Mucosa of gallbladder (tissue), 1 donor: ENCODE data around the gene ZBTB20. TPM values are rescaled to one million over a fixed set of nuclear protein-coding genes. Genes with fewer than 3 reads are reported as not detected.
A peak's percentile ranks its signal among the peaks of the same experiment; 100 is the strongest.

ENCODE experiments used
- DNase-seq: peaks from one replicate; pipeline ENCODE4 v3.0.0-alpha.2; 2020; ENCODE audit warnings: low spot score
- total RNA-seq: library from RNA; stranded (reverse); gene quantifications from one replicate; pipeline ENCODE4 v1.2.1, GENCODE V29; 2021
- donor health status: DM: no; HTN: no; CAD: no.

The ZBTB20 gene
- total RNA-seq, 1 donor from 2014 or later, result 75.9 TPM

DNA sequence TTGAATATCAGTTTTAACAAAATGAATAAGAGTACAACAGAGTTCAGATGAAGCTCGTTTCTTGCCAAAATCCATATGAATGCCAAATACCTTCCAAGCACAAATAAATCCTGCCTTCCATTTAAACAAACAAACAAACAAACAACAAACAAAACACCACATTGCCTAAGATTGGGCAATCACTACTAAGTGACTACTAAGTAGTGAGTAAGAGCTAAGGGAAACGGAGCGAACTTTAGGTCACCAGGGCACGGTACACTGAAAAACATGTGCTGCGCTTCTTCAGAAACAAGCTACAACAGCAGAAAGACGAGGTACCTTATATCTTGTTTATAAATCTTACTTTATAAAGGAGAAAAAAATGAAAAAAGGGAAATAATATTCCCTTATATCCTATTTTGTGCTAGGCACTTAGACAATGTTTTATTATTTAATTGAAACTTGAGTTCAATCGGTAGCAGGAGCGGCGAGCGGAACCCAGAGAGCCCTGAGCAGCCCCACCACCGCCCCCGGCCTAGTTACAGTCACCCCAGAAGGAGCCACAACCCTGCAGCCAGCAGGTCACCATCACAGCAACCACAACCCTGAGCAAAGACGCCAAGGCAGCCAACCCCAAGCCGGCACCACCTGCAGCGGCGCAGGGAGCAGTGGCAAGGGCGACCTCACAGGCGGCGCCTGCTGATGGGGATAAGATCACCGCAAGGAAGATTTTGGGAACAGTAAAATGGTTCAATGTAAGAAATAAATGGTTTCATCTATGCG is 216.9 kb downstream of the ZBTB20 start:
- no peak for DNase-seq

DNA sequence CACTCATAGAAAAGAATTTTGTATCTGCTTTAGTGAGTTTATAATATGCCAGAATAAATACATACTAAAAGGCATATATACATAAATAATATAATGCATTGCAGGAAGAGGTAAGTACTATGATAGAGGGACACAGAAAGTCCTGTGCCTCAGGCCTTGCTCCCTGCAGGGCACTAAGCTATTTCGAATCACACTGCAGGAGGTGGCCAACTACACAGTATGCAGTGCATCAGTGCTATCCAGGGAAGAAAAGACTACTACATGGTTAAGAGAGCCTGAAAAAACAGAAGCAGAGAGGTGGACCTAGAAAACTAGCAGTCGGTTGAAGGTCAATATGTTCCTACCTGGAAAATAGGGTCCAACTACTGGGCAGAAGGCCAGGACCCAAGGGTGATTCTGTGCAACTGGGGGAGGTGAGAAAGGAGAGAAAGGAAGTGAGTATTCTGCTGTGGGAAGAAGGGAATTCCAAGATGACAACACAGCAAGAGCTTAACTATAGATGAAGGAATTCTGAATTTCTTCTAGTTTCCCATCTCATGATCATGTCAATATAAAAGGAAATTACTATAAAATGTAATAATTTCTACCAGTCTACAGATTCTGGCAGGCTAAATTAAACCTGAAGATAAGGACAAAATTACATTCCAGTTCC is 218.0 kb downstream of the ZBTB20 start:
- no peak for DNase-seq

DNA sequence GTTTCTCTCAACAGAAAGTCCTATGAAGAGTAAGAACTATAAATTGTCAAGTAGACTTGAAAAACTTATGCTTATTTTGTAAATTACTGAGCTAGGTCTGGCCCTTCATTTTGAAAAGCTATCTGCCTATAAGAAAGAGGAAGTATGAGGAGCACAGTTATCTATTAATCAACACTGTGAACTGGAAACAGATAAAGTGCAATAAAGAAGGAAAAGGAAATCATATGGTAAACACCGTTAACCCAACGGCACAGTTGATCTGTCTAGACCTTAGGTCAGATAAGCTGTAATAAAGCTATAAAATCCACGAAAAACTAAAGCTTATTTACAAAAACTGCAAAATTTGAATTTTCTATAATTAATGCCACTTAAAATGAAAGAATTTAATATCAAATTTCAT is 242.5 kb downstream of the ZBTB20 start:
- no peak for DNase-seq

DNA sequence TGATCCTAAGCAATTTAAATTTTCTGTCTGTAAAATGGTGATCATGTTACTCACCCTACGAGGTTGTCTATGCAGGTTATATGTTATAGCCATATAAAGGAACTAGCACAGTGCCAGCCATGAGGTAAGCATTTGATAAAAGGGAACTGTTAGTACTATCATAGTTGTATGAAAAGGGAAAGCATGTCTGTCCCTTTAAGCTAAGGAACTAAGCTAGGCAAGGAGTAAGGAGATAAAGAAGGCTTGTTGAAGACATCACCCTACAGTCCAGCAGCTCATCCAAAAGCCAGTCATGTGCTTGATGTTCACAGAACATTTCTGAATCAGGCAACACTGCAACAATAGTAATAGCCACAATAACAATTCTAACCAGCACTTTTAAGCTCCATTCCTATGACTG is 243.9 kb downstream of the ZBTB20 start:
- no peak for DNase-seq

DNA sequence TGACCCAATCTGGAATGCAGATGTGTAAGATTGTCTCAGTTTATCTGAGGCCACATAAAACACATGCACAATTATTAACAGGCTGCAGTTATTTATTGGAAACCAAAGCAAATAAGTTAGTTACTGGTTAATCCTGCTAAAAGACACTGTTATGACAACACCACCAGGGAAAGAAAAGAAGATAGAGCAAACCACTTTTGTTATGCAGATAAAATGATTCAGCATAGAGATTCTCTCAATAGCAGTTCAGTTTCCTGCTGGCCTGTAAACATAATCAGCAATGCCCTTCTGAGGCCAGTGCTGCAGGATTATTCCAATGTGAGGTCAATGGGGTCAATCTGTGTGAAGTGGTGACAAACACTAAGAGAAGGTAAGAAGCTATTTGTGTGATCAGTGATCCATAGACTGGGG is 244.4 kb downstream of the ZBTB20 start:
- DNase-seq, result peak; percentile 26

DNA sequence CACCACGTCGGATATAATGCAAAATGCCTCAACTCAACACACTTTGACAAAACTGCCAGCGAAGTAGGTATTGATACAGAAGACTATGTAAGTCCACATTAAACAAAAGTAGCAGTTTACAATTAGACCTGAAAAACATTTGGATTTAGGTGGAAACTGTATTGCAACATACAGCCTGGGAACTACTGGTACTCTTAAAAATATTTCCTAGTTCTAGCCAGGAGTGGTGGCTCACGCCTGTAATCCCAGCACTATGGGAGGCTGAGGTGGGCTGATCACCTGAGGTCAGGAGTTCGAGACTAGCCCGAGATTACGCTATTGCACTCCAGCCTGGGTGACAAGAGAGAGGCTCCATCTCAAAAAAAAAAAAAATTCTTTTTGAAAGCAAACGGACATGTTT is 246.2 kb downstream of the ZBTB20 start:
- DNase-seq, result no peak

DNA sequence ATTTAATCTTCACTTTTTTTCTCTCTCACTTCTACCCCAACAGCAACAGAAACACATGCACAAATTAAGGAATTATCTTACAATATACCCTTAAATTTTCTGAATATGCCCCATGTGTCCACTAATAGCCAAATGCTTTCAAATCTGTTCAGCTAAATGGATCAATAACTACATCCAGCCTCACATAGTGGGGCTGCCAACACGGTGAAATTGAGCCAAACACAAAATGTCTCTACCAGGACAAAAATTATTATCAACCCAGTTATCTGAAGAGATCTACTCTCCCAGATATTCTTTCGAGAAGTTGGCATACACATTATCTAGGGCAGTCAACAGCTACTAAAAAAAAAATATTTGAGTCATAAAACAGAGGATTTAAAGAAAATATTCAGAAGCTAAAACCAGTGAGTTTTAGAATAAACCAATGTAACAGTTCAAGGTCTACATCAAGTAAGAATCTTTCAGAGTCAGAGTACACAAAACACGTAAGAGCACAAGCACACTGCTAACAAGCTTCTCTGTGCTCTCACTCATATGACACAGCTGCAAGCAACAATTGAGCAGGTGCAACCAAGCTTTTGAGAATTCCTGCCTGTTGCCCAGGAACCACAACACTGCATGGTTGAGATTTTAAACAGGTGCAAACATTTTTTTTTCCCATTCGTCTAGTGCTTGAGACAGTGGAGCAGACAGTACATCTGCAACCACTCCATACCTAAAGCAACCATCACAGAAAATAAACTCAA is 247.7 kb downstream of the ZBTB20 start:
- DNase-seq, result peak; percentile 56

DNA sequence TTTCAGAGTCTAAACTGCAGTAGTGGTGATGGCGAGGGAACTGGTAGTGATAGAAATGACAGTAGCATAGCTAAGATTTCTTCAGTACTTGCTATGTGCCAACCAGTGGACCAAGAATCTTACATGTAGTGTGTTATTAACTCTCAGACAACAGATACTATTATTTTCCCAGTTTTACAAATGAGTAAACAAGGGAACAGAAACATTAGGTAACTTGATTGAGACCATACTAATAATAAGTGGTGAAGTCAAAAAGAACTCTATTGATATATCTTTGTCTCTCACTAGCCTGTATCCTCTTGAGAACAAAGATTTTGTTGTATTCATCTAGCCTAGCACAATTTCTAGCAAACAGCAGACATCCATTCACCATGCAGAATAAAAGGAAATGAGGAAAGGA is 250.1 kb downstream of the ZBTB20 start:
- DNase-seq, result no peak

DNA sequence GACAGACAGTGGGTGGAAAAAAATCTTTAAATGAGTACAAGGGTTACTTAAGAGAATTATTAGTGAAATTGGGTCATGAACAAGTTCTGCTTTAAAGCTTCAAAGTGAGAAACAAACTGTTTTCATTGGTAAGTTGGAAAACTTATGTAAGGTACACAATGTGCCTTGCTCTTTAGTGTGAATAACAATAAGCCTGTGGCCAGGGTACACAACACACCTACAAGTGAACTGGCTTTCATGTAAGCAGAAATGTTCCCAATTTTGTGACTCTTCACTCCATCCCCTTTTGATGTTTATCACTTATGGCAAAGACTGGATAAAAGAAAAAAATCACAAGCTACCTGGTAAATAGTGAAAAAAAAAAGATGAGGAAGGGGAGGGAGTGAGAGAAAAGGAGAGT is 253.7 kb downstream of the ZBTB20 start:
- DNase-seq, result no peak

DNA sequence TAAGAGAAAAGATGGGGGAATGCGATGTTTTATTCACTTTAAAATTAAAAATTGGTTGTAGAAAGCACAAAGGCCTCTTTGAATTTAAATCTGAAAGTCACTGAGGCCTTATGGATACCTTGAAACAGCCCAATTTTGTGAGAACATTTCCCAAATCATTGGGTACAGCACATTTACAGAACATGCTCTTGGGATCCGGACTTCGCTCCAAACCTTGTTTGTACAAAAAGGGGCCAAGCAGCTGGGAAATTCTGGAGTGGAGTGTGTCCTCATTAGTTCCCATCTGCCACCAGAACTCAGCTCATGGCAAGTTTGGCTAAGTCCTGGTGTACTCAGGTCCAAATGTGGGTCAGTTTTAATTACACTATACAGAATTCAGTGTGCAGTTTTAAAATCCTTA is 254.2 kb downstream of the ZBTB20 start:
- no peak for DNase-seq

DNA sequence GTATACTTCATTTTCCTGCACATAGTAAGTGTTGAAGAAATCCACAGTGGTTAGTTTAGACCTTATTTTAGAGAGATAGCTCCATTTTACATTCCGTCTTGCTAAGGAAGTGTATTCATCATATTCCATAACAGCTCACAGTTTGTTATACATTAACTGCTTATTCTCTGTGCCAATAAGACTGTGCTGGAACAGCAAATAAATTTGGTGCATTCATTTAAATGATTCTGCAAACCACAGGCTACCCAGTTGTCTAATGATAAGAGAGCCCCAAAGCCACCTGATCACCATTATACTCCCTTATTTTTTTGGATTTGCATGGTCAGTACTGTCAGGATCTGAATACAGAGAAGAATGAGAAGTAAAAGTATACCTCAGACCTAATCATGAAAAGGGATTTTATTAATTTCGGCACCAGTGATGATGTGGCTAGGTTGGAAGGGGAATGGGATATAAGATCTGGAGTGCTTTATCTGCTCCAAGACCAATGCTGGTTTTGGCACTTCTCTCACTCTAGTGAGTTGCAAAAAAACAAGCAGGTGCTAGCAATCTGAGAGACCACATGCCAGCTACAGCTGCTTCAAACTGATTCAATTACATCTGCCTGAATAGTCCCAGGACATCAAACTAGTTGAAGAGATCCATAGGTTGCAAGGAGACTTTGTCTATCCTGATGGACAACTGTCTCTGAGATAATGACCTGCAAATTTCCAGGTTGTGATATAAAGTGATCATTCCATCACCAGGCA is 254.8 kb downstream of the ZBTB20 start:
- no peak for DNase-seq

DNA sequence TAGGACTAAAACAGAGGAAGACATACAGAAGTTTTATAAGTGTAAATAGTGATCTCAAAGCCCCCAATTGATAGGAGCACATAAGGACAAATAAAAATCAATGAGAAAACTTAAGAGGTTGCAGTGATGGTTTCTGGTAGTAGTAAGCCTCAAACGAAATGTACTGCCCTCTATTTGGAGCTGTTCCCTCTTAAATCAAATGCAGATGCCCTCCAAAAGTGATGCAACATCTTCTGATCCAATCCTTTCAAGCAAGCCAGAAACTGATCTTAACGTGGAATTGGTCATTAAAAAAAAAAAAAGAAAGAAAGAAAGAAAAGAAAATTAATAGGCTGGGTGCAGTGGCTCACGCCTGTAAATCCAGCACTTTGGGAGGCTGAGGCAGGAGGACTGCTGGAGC is 259.3 kb downstream of the ZBTB20 start:
- no peak for DNase-seq

DNA sequence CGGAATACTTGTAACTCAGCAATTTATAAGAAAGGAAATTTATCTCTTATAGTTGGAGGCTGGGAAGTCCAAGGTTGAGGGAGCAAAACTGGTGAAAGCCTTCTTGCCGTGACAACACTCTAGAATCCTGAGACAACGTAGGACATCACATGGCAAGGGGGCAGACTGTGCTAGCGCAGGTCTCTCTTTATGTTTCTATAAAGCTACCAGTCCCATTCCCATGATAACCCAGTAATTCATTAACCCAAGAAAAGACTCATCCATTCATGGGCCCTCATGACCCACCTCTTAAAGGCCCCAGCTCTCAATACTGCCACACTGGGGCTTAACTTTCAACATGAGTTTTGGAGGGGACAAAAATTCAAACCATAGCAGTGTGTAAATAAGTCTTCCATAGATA is 260.2 kb downstream of the ZBTB20 start:
- DNase-seq, result no peak

DNA sequence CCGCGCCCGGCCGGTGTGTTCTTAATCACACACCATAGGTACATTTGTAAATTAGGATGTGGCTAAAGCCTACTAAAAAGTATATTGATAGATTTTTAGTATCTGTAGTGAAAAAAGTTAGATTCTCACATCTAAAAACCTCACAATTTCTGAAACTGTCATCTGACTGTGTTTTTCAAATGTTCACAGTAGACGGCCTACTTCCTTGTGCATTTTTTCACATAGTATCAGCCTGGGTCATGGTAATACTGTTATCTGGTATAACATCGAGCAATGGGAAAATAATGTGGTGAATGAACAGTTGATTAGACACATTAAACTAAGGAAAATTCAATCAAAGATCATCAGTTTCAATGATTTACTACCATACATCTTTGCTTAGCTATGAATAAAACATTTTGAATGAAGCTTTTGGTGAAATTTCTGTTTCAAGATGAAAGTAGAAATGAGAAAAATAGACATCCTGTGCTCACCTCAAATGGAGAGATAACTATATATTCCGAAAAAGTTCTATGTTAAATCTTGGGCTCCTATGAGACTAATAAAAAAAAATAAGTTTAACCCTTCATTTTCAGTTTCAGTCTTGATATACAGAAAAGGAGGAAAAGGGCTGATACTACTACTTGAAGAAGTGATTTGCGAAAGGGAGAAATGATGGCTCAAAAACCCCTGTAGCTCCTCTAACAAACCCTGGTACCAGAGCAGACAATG is 262.7 kb downstream of the ZBTB20 start:
- DNase-seq, result no peak

DNA sequence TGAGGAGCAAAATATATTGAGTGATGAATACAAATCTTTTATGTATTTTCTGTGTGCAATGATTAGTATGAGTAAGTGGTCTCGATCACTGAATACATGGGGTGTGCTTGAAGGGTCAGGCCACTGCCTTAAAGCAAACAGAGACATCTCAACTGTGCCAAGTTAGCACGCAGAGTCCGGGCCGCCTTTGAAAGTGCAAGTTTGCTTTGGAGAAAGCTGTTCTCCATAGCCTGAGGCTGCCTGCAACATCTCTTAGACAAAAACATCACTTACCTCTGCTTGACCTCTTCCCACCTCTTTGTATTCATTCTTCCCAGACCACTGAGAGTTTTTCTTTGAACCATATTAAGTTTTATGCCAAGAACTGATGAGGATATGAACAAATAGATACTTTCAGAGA is 267.0 kb downstream of the ZBTB20 start:
- no peak for DNase-seq

DNA sequence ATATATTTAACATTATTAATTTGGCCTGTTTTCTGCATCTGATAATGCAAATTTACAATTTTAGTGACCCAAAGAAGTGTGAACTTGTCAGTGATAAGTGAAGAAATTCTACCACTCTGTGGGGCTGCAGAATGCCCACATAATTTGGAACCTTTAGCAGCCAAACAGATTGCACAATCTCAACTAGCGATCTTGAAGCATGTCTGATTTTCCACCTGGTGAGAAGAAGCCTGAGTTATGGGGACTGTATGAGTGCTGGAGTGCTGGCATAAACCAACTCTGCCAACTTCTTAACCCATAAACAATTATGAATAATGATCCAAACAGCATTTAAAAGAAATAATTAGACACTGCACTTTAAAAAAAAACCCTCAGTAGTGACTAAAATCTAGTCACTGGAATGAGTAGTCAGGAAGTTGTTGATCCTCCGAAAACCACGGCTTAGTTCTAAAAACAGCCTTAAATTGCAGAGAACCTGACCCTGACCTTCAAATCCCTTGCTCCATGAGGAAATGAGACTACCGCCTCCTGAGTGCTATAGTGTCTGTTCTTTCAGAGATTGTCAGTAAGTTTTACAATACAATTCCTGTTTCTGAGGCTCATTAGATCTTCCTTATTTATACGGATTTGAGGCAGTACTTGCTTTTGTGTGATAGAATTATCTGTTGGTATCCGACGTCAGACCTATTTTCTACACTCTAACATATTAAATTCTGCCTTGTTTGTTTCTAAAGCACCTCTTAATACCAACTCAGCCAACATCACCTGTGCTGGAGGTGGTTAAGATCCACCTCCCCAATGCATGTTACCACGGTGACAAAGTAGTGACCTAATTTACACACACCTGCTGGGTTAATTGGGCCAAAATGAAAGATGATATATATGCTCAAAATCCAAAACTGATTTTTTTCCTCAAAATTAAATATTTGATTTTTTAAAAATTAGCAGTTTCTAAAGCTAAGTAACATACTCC is 267.7 kb downstream of the ZBTB20 start:
- no peak for DNase-seq

DNA sequence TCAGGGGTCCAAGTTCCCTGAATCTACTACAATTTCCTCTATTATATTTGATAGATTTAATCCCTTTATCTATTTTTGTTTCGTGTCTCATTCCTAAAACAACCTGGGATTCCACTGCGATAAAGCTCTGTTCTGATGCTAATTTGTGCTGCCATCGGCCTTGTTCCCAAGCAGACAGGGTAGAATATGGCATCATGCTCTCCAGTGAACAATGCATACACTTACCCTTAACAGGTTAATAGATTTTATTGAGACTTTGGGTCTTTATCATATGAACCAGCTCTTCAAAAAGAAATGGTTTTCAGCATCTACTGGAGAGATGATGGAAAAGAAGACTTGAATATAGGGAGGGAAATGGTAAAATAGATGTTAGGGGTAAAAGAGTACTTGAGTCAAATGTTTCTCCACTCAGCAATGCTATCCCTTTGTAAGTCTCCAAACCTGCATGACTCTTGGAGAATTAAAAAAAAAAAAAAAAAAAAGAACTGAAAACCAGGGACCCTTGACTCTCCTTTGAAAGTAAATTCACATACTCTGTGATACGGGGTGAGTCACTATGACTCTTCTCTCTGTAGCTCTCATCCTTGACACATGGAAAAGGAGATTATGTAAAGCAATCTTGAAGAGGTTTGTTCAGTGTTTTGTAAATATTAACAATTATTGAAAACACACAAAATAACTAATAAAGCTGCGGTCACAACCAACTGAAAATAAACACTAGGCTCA is 268.8 kb downstream of the ZBTB20 start:
- no peak for DNase-seq

DNA sequence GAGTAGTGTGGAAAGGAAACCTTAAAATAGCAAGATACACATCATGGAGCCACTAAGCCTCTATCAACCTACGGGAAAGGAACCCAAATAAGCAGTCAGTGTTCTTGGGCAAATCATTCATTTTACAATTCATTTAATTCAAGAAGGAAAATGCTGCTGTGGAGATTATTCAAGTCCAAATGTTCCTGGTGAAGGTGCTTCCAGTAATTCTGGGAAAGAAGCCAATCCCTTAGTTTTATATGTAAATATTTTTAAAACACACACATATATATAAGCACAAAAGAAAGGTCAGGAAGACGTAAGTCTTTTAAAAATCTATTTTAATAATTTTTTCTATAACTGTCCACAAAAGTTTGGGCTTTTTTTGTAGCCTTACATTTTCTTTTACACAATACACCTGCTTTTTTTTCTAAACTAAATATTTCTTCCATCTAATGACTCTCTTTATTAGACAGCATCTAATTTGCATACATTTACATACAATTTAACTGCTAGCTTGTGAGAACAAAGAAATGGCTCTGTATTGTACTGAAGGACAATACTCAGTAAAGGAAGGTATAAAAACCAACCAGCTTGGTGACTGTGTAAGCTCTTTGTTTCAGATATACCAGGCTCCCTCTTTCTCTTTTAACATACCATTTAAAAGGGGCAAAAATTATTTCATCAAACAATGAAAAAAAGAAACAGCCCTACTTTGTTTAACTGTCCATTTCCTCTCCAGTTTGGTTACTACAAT is 269.5 kb downstream of the ZBTB20 start:
- no peak for DNase-seq

DNA sequence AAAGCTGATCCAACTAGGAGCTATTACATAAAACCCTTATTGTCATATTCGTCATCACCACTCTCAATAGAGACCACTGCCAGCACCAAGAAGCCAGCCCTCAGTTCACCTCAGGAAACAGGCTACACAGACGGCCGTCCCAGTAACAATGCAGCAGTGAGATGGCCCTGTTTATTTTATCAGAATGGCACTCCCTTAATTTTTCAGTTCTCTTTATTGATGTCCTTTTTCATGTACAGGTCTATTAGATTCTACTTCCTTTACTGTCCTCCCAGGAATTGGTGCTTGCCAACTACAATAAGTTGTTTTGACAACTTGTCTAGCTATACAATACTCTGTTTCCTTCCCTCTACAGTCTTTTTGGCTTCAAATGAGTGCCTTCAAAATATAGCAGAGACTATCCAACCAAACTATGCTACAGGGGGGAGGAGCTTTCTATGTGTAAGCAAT is 272.5 kb downstream of the ZBTB20 start:
- no peak for DNase-seq
